PFSK-1 (cell line): ENCODE data around the gene RPL32.

Experiments
- FOXP2 ChIP-seq: optimal IDR thresholded peaks from 2 replicates; pipeline ENCODE3; 2011; ENCODE audit warnings: borderline replicate concordance, control low read depth, inconsistent platforms; ENCODE audit not compliant: insufficient read depth; ENCODE audit errors: extremely low read length, extremely low read depth
- POLR2AphosphoS5 ChIP-seq: IDR thresholded peaks from 2 replicates; pipeline ENCODE4 v1.6.1; 2012; ENCODE audit warnings: low read depth, mild to moderate bottlenecking, control low read depth, low read length, moderate library complexity
- SIN3A ChIP-seq: IDR thresholded peaks from 2 replicates; pipeline ENCODE4 v1.6.1; 2012; ENCODE audit warnings: mild to moderate bottlenecking, low read length, moderate library complexity, borderline replicate concordance; ENCODE audit not compliant: insufficient read depth
- TAF1 ChIP-seq: IDR thresholded peaks from 2 replicates; pipeline ENCODE4 v1.6.1; 2012; ENCODE audit warnings: low read length, control low read depth, borderline replicate concordance; ENCODE audit not compliant: insufficient read depth
- TF ChIP-seq, protein P1 (sequence below), 2 experiments: IDR thresholded peaks; 2 replicates each; pipeline versions ENCODE4 v1.6.1 to v1.8.0; 2011 to 2012; ENCODE audit warnings: low read depth in 2 of 2, low read length in 2 of 2, control low read depth in 1 of 2, inconsistent platforms in 1 of 2, mild to moderate bottlenecking in 1 of 2, moderate library complexity in 1 of 2; ENCODE audit not compliant: insufficient read depth in 1 of 2

RPL32 gene

DNA sequence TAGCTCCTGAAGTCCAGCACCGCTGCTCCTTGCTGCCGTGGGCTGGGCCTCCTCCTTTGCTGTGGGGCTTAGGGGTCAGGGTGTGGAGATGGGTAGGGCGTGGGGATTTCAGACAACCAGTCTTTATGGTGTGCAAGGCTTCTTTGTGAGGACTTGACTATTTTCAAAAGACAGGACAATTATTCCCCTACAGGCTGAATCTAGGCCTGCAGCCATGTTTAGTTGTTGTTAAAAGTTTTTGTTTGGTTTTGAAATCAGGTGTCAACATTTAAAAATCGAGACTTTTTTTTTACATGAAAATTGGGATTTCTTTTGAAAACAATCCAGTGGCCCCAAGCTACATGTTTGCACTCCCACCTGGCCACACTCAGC, 10.6 kb downstream of the RPL32 start:
- no peak for TF ChIP-seq POLR2AphosphoS5
- TF ChIP-seq FOXP2: no peak
- no peak for TF ChIP-seq SIN3A
- TF ChIP-seq, protein P1, sequence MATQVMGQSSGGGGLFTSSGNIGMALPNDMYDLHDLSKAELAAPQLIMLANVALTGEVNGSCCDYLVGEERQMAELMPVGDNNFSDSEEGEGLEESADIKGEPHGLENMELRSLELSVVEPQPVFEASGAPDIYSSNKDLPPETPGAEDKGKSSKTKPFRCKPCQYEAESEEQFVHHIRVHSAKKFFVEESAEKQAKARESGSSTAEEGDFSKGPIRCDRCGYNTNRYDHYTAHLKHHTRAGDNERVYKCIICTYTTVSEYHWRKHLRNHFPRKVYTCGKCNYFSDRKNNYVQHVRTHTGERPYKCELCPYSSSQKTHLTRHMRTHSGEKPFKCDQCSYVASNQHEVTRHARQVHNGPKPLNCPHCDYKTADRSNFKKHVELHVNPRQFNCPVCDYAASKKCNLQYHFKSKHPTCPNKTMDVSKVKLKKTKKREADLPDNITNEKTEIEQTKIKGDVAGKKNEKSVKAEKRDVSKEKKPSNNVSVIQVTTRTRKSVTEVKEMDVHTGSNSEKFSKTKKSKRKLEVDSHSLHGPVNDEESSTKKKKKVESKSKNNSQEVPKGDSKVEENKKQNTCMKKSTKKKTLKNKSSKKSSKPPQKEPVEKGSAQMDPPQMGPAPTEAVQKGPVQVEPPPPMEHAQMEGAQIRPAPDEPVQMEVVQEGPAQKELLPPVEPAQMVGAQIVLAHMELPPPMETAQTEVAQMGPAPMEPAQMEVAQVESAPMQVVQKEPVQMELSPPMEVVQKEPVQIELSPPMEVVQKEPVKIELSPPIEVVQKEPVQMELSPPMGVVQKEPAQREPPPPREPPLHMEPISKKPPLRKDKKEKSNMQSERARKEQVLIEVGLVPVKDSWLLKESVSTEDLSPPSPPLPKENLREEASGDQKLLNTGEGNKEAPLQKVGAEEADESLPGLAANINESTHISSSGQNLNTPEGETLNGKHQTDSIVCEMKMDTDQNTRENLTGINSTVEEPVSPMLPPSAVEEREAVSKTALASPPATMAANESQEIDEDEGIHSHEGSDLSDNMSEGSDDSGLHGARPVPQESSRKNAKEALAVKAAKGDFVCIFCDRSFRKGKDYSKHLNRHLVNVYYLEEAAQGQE (IDR thresholded peaks at IDR 0.05; ENCODE audit: insufficient read depth in 1 of 2, low read depth in 2 of 2, low read length in 2 of 2): no peak
- TF ChIP-seq TAF1: no peak

DNA sequence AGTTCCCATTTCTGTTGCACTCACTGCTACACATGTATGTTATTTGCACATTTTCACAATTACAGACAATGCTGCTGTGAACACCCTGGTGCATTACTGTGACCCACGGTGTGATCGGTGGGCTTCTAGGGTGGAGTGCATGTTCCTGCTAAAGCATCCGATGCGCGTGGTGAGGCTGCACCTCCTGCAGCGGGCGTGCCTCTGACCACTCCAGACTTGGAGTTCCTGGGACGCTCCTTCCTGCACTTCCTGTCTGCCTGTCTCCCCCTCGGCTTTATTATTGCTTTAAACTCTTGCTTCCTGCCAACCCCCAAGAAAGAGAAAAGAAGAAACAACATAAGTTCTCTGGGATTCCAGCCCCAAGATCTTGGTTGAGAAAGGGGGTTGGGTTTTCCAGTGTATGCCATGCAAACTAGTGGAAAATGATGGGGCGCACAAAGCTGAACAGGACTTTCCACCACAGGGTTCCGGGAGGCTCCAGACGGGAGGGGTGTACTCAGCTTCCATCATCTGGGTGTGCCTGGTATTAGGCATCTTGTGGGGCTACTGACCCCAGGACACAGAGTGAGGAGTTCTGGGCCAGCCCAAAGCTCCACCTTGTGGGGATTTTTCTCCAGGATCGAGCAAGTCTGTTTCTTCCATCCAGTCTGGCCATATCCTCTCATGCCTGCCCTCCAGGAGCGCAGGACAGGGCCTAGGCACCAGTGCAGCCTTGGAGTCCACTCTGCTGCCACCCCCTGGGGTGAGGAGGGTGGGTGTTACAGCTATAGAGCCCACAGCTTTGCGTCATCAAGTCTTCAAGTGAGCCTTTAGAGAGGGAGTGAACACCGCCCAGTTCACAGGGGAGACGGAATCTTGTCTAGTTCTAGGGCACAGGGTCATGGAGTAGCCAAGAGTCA, 11.2 kb downstream of the RPL32 start:
- TF ChIP-seq, protein P1 (IDR thresholded peaks at IDR 0.05; ENCODE audit: insufficient read depth in 1 of 2, low read depth in 2 of 2, low read length in 2 of 2): no peak
- TF ChIP-seq FOXP2: no peak
- TF ChIP-seq SIN3A: no peak
- no peak for TF ChIP-seq POLR2AphosphoS5
- TF ChIP-seq TAF1: no peak

DNA sequence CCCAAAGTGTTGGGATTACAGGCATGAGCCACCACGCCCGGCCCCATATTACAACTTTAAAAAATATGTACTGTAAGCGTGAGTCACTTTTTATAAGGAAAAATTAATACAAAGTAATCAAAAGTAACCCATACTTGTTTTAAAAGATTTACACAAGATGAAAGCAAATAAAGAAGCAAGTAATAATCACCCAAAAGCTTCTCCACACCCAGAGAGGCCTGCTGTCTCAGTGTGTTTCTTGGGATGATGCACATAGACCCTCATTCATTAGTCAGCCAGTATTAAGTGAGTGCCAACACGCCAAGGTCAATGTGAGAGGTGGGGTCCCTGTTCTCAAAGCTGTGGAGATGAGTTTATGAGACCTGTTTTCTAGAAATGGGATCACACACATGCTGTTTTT, 12.0 kb downstream of the RPL32 start:
- no peak for TF ChIP-seq SIN3A
- TF ChIP-seq POLR2AphosphoS5: no peak
- TF ChIP-seq, protein P1 (IDR thresholded peaks at IDR 0.05; ENCODE audit: insufficient read depth in 1 of 2, low read depth in 2 of 2, low read length in 2 of 2): no peak
- TF ChIP-seq FOXP2: no peak
- no peak for TF ChIP-seq TAF1

DNA sequence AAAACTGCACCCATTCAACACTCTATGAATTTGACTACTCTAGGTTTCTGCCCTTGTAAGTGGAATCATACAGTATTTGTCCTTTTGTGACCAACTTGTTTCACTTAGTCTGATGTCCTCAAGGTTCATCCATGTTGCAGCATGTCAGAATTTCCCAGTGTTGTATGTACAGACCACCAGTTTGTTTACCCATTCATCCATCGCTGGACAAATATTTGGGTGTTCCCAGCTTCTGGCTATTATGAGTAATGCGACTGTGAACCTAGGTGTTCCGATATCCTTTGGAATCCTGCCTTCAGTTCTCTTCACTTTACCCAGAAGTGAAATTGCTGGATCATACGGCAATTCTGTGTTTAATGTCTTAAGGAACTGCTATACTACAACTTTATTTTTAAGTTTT, 12.6 kb downstream of the RPL32 start:
- TF ChIP-seq, protein P1 (IDR thresholded peaks at IDR 0.05; ENCODE audit: insufficient read depth in 1 of 2, low read depth in 2 of 2, low read length in 2 of 2): no peak
- no peak for TF ChIP-seq POLR2AphosphoS5
- no peak for TF ChIP-seq TAF1
- TF ChIP-seq FOXP2: no peak
- TF ChIP-seq SIN3A: no peak
